Measurements from ENCODE around the gene B3GALT4.

Gene B3GALT4

DNA sequence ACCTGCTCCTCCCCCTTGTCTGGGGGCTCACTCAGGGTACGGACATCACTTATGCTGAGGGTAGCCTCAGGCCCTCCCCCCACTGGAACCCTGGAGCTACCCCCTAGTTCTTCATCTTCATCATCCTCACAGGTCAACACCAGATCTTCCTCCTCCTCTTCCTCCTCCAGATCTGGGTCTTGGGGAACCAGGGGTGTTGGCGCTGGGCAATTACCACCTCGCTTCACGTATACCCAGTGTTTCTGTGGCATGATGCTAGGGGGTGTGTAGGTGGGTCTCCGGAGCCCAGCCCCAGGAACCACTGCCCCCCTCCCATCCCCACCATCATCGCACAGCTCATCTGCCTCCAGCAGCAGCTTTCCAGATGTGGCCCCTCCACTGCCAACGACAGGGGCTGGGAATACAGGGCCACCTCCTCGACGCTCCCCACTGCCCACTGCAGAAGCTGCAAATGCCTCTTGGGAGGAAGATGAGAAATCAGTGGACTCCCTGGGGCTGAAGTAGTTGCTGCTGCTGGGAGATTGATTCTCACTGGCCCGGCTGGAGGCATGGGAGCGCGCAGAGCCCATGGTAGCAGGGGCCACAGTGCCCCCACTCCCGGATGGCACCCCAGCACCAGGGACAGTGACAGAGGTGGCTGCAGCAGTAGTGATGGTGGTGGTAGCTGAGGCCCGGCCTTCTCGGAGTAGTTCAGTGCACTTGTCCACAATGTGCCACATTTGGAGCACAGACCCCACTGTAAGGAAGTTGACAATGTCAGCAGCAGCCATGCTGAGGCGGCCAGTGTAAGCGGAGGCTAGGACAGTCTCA lies 39.1 kb downstream of the B3GALT4 start:
- no peak for DNase-seq

DNA sequence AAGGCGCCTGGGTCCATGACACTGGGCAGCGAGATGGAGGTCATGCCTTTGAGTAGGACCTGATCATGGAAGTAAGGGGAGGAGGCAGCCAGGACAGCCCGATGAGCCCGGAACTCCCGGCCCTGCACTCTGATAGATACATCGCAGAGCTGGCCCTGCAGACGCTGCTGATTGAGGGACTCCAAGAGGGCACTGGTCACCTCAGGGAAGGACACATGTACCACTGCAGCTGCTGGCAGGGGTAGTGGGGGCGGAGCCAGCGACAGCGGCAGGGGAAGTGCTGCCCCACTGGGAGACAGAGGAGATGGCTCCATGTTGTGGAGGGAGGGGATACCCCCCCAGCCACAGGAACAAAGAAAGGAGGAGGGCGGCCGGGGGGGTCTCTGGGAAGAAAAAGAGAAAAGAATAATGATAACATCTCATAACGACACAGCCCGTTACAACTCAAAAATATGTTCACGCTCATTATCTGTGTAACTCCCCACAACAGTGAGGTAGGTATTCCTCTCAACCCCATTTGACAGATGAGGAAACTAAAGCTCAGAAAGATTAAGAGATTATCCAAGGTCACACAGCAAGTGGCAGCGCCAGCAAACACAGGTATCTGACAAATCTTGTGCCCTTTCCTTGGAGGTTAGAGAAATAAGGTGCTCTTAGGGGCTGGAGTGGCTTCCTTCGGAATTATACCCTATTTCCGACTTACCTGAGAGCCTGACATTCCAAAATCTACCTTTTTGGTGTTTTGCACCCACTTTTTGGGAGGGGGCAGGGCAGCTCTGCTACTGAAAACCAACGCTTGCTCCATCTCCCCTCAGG lies 39.9 kb downstream of the B3GALT4 start:
- no peak for DNase-seq

DNA sequence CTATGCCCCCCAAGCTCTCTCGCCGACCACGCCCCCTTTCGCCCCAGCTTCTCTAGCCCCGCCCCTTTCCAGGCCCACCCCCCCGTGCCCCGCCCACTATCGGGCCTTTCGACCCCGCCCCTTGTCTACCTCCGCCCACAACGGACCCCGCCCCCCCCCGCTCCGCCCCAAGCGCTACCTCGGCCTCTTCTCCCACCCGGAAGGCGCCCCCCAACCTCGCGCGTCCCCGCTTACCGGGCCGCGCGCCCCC lies 40.4 kb downstream of the B3GALT4 start:
- DNase-seq = no peak

DNA sequence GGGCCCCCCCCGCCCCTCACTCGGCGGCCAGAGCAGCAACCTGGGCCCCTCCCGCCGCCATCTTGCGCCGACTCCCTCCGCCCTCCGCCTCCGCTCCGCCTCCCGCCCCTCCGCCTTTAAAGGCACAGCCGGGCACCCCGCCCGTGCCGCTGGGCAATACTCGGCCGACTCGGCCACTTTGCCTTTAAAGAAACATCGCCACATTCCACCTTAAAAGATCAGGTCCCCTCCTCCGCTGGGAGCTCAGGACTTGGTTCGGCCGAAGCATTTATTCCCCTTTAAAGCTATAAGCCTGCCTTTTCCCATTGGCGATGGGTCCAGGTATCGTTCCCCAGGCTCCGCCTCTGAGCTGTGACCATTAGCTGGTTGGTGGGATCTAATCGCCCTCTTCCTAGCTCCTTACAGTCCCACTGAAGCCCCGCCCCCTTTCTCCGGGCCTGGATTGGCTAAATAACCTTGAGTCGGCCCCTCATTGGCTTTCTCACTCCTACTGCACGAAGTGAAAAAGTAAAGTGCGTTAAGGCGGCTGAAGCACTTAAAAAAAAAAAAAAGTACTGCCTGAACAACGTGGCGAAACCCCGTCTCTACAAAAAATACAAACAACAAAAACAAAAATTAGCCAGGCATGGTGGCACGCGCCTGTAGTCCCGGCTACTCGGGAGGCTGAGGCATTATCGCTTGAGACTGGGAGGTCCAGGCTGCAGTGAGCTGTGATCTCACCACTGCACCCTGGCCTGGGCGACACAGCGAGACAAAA lies 40.9 kb downstream of the B3GALT4 start, which contains the start of gene ZBTB22:
Gene ZBTB22 (minus strand): TSS at position 76 of the 757 bp plus-strand sequence. CDS start 828 bp downstream, outside the sequence.
- DNase-seq = peak; percentile 92

DNA sequence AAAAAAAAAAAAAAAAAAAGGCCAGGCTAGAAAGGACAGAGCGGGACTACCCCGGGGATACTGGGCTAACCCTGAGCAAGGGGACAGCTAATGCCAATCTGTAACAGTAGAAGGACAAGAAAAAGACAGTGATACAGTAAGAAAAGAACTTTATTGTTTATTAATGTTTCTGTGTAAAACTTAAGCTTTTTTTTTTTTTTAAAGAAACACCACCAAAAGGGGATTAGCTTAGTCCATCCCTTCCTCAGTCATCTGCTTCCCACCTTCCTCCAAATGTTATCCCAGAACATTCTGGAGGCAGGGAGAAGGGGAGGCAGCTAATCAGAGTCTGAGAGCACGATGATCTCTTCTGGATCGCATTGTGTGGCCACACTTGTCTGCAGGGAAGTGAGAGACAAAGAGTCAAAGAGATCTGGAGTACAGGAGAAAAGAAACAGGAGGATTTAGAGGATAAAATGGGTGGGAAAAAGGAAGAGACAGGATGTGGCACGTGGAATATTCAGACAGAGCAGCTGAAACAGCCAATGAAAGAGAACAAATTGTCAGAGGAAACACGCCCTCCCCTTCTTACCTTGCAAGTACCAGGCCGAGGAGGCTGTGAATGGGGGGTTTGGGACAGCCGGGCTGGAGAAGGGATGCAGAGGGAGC lies 41.6 kb downstream of the B3GALT4 start:
- DNase-seq = no peak

DNA sequence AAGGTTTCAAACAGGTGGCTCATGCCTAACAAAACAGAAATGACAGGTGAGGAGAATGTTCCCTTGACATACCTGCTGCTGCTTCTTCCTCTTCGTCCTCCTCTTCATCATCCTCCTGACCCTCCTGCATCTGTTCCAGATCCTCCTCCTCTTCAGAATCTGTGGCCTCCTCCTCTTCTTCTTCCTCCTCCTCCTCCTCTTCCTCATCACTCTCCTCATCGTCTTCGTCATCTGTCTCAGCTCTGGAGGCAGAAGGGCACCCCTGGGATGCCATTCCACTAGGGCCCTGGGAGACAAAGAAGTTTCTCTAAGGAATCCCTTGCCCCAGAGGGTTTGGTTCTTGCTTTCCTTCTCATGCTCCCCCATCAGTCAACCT lies 43.0 kb downstream of the B3GALT4 start:
- no peak for DNase-seq

DNA sequence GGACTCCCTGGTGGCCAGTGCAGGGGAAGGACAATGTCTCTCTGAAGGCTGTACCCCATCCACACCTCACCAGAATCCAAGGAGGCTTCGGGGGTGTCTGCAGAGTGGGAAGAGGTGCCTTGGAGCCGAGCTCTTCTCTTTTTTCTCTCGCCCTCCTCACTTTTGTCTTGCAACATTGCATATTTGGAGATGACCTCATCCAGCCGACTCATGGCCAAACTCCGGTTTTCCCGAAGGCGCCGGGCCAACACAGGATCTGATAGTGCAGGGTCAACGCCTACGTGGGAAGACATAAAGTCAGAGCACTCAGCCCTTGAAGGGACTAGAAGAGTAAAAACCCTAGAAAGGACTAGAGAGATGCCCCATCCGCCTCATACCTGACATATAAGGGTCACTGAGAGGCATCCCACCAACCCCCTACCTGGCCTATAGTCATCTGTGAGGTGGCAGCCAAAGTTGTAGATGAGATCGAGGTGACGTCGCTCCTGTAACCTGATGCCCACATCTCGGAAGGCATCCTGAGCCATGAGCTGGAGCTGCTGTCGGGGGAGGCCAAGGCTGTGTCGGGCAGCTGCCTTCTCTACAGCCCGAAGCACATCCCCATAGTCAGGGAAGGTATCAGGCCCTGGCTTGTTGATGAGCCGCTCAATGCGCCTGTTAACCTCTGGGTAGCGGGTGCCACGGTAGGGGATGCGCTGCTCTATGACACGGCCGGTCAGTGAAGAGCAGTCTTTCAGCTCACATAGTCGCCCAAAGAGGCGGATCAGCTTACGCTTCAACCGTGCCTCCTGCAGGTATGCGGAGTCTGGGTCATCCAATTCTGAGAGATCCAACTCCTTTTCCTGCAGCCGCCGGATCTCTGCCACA lies 43.6 kb downstream of the B3GALT4 start:
- DNase-seq = no peak

DNA sequence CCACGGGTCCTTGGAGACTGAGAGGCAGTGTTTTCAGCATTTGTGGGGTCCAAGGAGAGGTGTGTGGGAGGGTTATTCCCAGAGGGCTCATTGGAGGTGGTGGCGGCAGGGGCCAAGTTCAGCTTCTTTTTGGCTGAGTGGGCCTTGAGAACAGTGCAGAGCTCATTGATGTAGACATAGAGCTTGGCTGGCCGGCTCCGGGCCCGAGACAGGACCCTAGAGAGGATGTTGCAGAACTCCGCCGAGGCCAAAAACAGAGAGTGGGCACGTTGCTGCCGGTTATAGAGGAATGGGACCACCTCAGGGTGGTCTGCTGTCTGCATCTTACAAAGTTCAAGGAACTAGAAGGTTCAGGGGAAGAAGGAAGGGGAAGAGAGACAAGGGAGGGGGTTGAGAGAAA lies 44.3 kb downstream of the B3GALT4 start:
- no peak for DNase-seq

DNA sequence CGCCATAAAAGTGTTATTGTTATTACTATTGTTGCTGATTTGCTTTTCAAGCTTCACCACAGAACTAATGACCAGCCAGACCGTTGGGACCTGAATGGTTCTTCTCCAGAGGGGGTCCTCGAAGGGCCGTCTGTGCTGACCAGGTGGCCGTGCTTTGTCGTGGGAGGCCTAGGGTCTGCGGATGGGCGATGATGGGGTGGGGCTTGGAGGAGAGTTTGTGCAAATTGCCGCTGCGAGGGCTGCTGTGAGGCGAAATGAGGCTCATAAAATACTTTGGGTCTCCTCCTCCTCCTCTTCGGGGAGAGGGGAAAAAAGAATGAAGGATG lies 46.7 kb downstream of the B3GALT4 start:
- no peak for DNase-seq

DNA sequence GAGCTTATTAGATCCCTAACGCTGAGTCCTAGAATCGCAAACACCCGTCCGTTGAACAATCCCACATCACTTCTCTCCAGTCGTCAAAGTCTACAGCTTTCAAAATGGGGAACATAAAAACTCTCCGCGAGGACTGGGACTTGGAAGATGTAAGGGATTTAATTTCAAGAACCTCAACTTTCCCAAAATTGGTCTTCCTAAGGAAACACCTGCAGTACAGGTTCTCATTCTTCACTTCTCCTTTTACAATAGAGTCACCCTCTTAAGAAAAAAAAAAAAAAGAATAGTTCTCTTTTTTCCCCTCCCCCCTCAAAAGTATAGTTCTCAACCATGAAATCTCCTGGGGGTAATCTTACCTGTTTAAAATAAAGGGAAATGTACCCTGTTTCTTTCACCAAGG lies 47.2 kb downstream of the B3GALT4 start:
- DNase-seq = no peak

All from NCI-H187 treated with DMSO at 0.1 percent for 48 hours (cell line).